Neural crest cell (in vitro differentiated cells): Measurements from ENCODE around the gene AQP5. TPM values are rescaled to one million over a fixed set of nuclear protein-coding genes. Genes with fewer than 3 reads are reported as not detected.

Experiments used
- DNase-seq: peaks from one replicate; pipeline ENCODE4 v3.0.0; 2021; ENCODE audit warnings: low read depth, mixed read lengths, low spot score
- H3K27ac Mint-ChIP-seq: one replicate; pipeline ENCODE4 v1.8.0; 2021; ENCODE audit warnings: mild to moderate bottlenecking, mixed read lengths; ENCODE audit not compliant: unreplicated experiment
- H3K27me3 Mint-ChIP-seq: 2 replicates; pipeline ENCODE4 v1.8.0; 2021; ENCODE audit warnings: low read depth, mild to moderate bottlenecking, mixed read lengths
- H3K36me3 Mint-ChIP-seq: 2 replicates; pipeline ENCODE4 v1.8.0; 2021; ENCODE audit warnings: low read depth, mild to moderate bottlenecking, mixed read lengths
- H3K4me1 Mint-ChIP-seq: 2 replicates; pipeline ENCODE4 v1.8.0; 2021; ENCODE audit warnings: mixed read lengths
- H3K4me3 Mint-ChIP-seq: one replicate; pipeline ENCODE4 v1.8.0; 2021; ENCODE audit warnings: mild to moderate bottlenecking, mixed read lengths
- H3K9me3 Mint-ChIP-seq: 2 replicates; pipeline ENCODE4 v1.8.0; 2021; ENCODE audit warnings: mixed read lengths
- total RNA-seq: library from RNA; stranded (reverse); gene quantifications from 2 replicates; pipeline ENCODE4 v1.2.1, GENCODE V29; 2021
- TF ChIP-seq, protein P1 (sequence below): fragments of 200-600 bp; sonication (generic); conservative IDR thresholded peaks from 2 replicates; pipeline ENCODE4 v1.5.0; 2021; ENCODE audit warnings: antibody characterized with exemption, mild to moderate bottlenecking

Gene AQP5
- total RNA-seq, 1 donor from 2014 or later: 1.2 TPM

DNA sequence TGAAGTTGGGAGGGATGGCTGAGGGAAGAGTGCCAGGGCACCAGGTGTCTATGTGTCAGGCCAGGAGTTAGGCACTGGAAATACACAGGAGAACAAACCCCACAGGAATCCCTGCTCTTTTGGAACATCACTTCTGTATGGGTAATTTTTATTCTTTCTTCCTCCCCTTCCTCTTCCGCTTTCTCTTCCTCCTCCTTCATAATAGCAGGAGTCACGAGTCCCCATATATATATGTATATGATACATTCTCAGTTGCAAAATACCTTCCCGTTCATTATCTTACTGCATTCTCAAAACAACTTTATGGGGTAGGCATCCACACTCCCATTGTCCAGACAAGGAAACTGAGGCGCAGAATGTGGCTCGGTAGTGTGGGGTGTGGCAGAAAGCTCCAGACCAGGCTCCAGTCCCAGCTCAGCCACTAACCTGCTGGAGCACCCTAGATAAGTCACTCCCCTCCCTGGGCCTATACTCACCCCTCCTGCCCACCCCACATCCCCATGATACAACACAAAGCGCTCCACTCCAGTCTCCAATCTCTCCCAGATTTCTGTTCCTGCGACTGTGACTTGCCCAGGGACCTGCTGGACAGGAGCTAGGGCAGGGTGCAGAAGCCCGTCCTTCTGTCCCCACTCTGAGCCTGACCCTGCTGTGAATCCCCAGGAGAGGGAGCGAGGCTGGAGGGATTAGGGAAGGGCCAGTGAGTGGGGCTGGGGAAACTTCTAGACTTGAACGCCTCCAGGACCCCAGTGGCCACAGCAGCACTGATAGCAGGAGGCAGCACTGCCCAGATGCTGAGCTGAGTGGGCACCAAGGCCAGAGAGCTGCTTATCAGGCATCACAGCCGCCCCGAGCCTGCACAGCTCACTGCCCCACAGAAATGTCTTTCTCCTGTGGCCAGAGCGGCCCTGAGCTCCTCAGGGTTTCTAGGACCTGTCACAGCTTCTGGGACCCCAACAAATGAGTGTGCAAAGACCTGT, 12.5 kb upstream of the AQP5 start:
- no peak for DNase-seq
- TF ChIP-seq, protein P1, sequence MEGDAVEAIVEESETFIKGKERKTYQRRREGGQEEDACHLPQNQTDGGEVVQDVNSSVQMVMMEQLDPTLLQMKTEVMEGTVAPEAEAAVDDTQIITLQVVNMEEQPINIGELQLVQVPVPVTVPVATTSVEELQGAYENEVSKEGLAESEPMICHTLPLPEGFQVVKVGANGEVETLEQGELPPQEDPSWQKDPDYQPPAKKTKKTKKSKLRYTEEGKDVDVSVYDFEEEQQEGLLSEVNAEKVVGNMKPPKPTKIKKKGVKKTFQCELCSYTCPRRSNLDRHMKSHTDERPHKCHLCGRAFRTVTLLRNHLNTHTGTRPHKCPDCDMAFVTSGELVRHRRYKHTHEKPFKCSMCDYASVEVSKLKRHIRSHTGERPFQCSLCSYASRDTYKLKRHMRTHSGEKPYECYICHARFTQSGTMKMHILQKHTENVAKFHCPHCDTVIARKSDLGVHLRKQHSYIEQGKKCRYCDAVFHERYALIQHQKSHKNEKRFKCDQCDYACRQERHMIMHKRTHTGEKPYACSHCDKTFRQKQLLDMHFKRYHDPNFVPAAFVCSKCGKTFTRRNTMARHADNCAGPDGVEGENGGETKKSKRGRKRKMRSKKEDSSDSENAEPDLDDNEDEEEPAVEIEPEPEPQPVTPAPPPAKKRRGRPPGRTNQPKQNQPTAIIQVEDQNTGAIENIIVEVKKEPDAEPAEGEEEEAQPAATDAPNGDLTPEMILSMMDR: no peak

DNA sequence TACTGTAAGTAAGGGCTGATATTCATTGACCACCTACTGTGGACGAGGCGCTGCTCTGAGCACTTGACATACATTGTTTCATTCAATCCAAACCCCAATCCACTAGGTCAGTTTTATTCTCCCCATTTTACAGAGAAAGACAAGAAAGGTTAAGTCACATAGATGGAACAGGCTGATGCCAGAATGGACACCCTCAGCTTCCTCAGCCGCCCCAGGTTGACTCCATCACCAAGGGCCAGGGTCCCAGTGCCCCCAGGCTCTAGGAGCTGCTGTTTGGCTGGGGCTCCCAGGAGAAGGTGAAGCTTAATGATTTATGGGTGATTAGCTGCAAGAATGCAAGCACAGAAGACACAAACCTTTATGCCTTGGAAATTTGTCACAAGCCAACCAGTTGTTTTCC, 11.8 kb upstream of the AQP5 start:
- no peaks in the 10 kb centered on the region for H3K9me3 Mint-ChIP-seq
- no peak overlapping the region for H3K4me3 Mint-ChIP-seq
- H3K4me1 Mint-ChIP-seq: peaks cover 10% of the 10 kb centered on the region
- TF ChIP-seq, protein P1: no peak
- no peak overlapping the region for H3K27ac Mint-ChIP-seq
- peaks cover 2% of the 10 kb centered on the region for H3K27me3 Mint-ChIP-seq
- DNase-seq: no peak
- no peaks in the 10 kb centered on the region for H3K36me3 Mint-ChIP-seq

More for the DNA sequence above, 12.5 kb upstream of the AQP5 start:
- peaks cover 14% of the 10 kb centered on the region for H3K4me1 Mint-ChIP-seq
- H3K27me3 Mint-ChIP-seq: peaks cover 2% of the 10 kb centered on the region
- H3K4me3 Mint-ChIP-seq: no peak overlapping the region
- H3K36me3 Mint-ChIP-seq: no peaks in the 10 kb centered on the region
- H3K9me3 Mint-ChIP-seq: no peaks in the 10 kb centered on the region
- no peak overlapping the region for H3K27ac Mint-ChIP-seq

DNA sequence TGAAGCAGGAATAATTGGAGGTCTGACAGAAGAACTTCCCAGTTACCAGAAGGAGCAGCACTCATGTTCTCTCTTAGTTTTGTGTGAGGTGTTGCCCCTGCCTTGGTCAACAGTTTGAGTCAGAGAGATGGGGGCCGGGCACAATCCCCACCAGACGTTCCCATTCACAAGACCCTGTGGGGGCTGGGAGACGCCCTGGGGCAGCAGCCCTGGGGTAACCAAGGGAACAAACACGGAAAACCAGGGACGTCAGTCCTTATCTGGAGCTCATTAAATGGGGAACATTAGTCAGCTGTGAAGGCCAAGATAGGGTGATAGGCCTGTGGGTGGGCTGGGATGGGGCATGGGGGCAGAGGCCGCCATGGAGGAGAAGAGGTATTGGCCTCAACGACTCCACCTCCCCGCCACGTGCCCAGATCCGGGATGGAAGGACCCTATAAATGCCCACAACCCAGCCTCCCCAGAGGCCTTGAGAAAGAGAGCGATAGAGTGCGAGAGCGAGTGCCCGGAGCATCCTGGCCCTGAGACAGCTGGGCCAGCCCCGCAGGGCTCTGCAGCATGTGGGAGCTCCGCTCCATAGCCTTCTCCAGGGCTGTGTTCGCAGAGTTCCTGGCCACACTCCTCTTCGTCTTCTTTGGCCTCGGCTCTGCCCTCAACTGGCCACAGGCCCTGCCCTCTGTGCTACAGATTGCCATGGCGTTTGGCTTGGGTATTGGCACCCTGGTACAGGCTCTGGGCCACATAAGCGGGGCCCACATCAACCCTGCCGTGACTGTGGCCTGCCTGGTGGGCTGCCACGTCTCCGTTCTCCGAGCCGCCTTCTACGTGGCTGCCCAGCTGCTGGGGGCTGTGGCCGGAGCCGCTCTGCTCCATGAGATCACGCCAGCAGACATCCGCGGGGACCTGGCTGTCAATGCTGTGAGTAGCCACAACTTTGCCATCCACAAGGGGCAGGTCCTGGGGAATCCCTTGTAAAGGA, 11.1 kb upstream of the AQP5 start, which contains the start of gene AQP2:
Gene AQP2 (plus strand): TSS at position 465 of the 979 bp plus-strand sequence. CDS start 94 bp downstream, at position 559.
- TF ChIP-seq, protein P1: no peak
- no peak for DNase-seq
- peaks cover 7% of the 10 kb centered on the region for H3K4me1 Mint-ChIP-seq
- no peaks in the 10 kb centered on the region for H3K27me3 Mint-ChIP-seq
- no peaks in the 10 kb centered on the region for H3K36me3 Mint-ChIP-seq
- no peaks in the 10 kb centered on the region for H3K9me3 Mint-ChIP-seq
- no peak within 1 kb of the TSS for H3K4me3 Mint-ChIP-seq
- peak within 1 kb of the TSS; percentile 71 for H3K27ac Mint-ChIP-seq

DNA sequence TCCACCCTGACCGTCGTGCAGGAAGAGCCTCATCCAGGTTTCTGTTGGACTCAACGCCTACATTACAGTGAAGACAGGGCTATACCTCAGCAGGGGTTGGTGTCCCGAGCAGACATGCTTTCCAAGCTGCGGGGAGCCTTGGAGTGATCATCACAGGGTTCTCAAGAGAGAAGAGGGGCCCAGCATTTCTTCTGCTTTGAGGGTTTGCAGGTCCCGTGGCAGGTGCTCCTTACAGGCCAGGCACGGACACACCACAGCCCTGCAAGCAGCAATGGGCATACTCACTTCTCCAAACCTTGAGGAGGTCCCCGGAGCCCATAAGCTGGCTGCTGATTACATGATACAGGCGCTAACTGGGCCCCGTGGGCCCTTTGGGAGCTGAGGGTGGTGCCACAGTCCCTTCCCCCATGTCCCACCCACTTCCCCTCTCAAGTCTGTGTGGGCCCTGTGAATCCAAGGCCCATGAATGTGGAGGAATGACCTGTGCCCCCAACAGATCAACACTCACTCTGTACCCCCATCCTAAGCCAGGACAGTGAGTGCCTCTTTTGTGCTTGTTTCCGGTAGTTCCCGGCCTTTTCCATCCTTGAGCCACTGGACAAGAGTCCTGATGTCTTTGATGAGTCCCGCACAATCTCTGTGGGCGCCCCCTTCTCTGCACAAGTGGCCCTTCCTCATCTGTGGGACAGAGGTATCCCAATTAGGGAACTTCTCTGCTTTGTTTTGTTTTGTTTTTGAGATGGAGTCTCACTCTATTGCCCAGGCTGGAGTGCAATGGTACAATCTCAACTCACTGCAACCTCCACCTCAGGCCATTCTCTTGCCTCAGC, 10.0 kb upstream of the AQP5 start:
- Mint-ChIP-seq H3K4me3 (no peak overlapping the region), H3K27me3 (no peaks in the 10 kb centered on the region), H3K27ac (no peak overlapping the region), H3K4me1 (peaks cover 2% of the 10 kb centered on the region), H3K36me3 (no peaks in the 10 kb centered on the region), H3K9me3 (no peaks in the 10 kb centered on the region)
- TF ChIP-seq, protein P1: no peak
- no peak for DNase-seq
